ENCODE measurements around the gene CDC14A. TPM values are rescaled to one million over a fixed set of nuclear protein-coding genes. Genes with fewer than 3 reads are reported as not detected.

The CDC14A gene
- total and polyA plus RNA-seq, 4 donors = 6.1 to 18.9 (median 10.1) TPM

- 100% methylated on average over 1 of the region's 1 CpG for WGBS (ENCODE audit: insufficient coverage)
- DNase-seq (ENCODE audit: low read depth in 4 of 6, low spot score in 6 of 6) = no peak
Measured at GRCh38 chr1:100448366-100448765, 96.1 kb downstream of the CDC14A start.

GRCh38 chr1:100449477-100449876, 97.2 kb downstream of the CDC14A start:
- no peak for DNase-seq (ENCODE audit: low read depth in 4 of 6, low spot score in 6 of 6)
- H3K27me3 ChIP-seq (ENCODE audit: control insufficient read depth, insufficient read depth, low read length) = no peaks in the 10 kb centered on the region
- WGBS (ENCODE audit: insufficient coverage) = 96% methylated on average over 3 of the region's 4 CpGs
- H3K9me3 ChIP-seq (ENCODE audit: control insufficient read depth, insufficient read depth, low read length) = no peaks in the 10 kb centered on the region
- H3K4me1 ChIP-seq (ENCODE audit: control insufficient read depth, insufficient read depth, low read length) = no peaks in the 10 kb centered on the region
- no peak overlapping the region for H3K4me3 ChIP-seq (ENCODE audit: low read depth, low read length)
- no peak overlapping the region for H3K27ac ChIP-seq (ENCODE audit: low read depth, low read length)
- H3K36me3 ChIP-seq (ENCODE audit: control insufficient read depth, insufficient read depth, low read length) = no peaks in the 10 kb centered on the region

More at GRCh38 chr1:100448366-100448765, 96.1 kb downstream of the CDC14A start:
- Histone ChIP-seq H3K36me3 (ENCODE audit: control insufficient read depth, insufficient read depth, low read length) (no peaks in the 10 kb centered on the region), H3K4me1 (ENCODE audit: control insufficient read depth, insufficient read depth, low read length) (no peaks in the 10 kb centered on the region), H3K27ac (ENCODE audit: low read depth, low read length) (no peak overlapping the region), H3K9me3 (ENCODE audit: control insufficient read depth, insufficient read depth, low read length) (no peaks in the 10 kb centered on the region), H3K4me3 (ENCODE audit: low read depth, low read length) (no peak overlapping the region), H3K27me3 (ENCODE audit: control insufficient read depth, insufficient read depth, low read length) (no peaks in the 10 kb centered on the region)

DNA sequence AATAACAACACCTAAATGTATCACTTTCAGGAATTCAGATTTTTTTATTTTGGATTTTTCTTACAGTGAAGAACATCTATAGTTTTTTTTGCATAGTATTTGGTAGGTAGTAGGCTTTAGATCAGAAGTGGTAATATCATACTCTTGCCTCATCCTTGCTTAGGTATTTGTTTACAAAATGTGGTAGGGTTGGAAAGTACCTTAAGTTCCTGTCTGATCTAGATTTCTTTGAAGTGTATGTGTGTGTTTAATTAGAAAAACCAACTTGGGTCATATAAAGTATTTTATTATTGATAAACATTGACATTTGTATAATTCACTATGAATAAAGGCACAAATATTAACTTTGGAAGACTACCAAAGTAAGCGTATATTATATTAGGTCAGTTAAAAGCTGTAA, 100.3 kb downstream of the CDC14A start:
- H3K4me1 ChIP-seq (ENCODE audit: control insufficient read depth, insufficient read depth, low read length) = no peaks in the 10 kb centered on the region
- DNase-seq (ENCODE audit: low read depth in 4 of 6, low spot score in 6 of 6) = no peak
- WGBS (ENCODE audit: insufficient coverage) = no CpG with 5 or more reads among the region's 1 CpG
- H3K27ac ChIP-seq (ENCODE audit: low read depth, low read length) = no peak overlapping the region
- H3K27me3 ChIP-seq (ENCODE audit: control insufficient read depth, insufficient read depth, low read length) = no peaks in the 10 kb centered on the region
- no peaks in the 10 kb centered on the region for H3K9me3 ChIP-seq (ENCODE audit: control insufficient read depth, insufficient read depth, low read length)
- H3K4me3 ChIP-seq (ENCODE audit: low read depth, low read length) = no peak overlapping the region
- H3K36me3 ChIP-seq (ENCODE audit: control insufficient read depth, insufficient read depth, low read length) = no peaks in the 10 kb centered on the region

GRCh38 chr1:100455478-100456072, 103.3 kb downstream of the CDC14A start:
- Histone ChIP-seq H3K36me3 (ENCODE audit: control insufficient read depth, insufficient read depth, low read length) (no peaks in the 10 kb centered on the region), H3K27ac (ENCODE audit: low read depth, low read length) (no peak overlapping the region), H3K4me3 (ENCODE audit: low read depth, low read length) (no peak overlapping the region), H3K4me1 (ENCODE audit: control insufficient read depth, insufficient read depth, low read length) (peaks cover 3% of the 10 kb centered on the region), H3K27me3 (ENCODE audit: control insufficient read depth, insufficient read depth, low read length) (no peaks in the 10 kb centered on the region), H3K9me3 (ENCODE audit: control insufficient read depth, insufficient read depth, low read length) (no peaks in the 10 kb centered on the region)
- peak in 1 of 6 donors; percentile 54 for DNase-seq (ENCODE audit: low read depth in 4 of 6, low spot score in 6 of 6)

GRCh38 chr1:100456880-100457279, 104.6 kb downstream of the CDC14A start:
- no CpG with 5 or more reads among the region's 2 CpGs for WGBS (ENCODE audit: insufficient coverage)
- Histone ChIP-seq H3K27ac (ENCODE audit: low read depth, low read length) (no peak overlapping the region), H3K4me1 (ENCODE audit: control insufficient read depth, insufficient read depth, low read length) (peaks cover 3% of the 10 kb centered on the region), H3K9me3 (ENCODE audit: control insufficient read depth, insufficient read depth, low read length) (no peaks in the 10 kb centered on the region), H3K4me3 (ENCODE audit: low read depth, low read length) (no peak overlapping the region), H3K27me3 (ENCODE audit: control insufficient read depth, insufficient read depth, low read length) (no peaks in the 10 kb centered on the region), H3K36me3 (ENCODE audit: control insufficient read depth, insufficient read depth, low read length) (no peaks in the 10 kb centered on the region)
- no peak for DNase-seq (ENCODE audit: low read depth in 4 of 6, low spot score in 6 of 6)

- Histone ChIP-seq H3K27ac (ENCODE audit: low read depth, low read length) (no peak overlapping the region), H3K27me3 (ENCODE audit: control insufficient read depth, insufficient read depth, low read length) (no peaks in the 10 kb centered on the region), H3K9me3 (ENCODE audit: control insufficient read depth, insufficient read depth, low read length) (no peaks in the 10 kb centered on the region), H3K4me3 (ENCODE audit: low read depth, low read length) (no peak overlapping the region), H3K4me1 (ENCODE audit: control insufficient read depth, insufficient read depth, low read length) (peaks cover 3% of the 10 kb centered on the region), H3K36me3 (ENCODE audit: control insufficient read depth, insufficient read depth, low read length) (no peaks in the 10 kb centered on the region)
- no peak for DNase-seq (ENCODE audit: low read depth in 4 of 6, low spot score in 6 of 6)
- no CpG with 5 or more reads among the region's 2 CpGs for WGBS (ENCODE audit: insufficient coverage)
Measured at GRCh38 chr1:100457683-100458082, 105.4 kb downstream of the CDC14A start.

DNA sequence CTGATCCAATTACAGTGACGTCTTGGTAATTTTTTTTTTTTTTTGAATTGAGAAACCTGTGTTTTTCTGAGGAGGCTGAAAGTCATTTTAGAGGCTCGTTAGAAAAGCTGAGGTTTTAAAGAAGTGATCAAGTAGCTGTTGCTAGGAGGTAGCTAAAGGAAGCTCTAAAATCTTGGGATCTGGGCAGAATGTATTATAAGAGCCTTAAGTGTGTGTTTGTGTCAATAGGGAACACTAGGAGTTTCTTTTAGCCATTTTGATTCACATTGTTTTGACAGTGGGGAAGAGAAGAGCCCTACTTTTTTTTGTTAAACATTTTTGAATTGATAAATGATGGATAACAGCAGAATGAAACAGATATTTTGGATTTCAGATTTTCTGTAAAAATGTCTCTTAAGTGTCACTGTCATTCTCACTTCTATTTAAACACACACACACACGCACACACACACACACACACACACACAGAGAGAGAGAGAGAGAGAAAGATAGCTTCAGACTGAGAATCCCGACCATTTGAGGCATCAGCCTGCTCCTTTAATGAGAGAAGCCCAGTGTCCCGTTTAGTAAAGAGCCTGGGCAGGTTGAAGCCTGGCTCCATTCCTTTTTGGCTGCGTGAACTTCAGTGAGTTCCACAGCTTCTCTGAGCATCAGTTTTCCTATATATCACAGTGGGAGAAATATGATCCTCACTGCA, 106.5 kb downstream of the CDC14A start:
- no peaks in the 10 kb centered on the region for H3K36me3 ChIP-seq (ENCODE audit: control insufficient read depth, insufficient read depth, low read length)
- H3K4me1 ChIP-seq (ENCODE audit: control insufficient read depth, insufficient read depth, low read length) = peaks cover 3% of the 10 kb centered on the region
- no peak overlapping the region for H3K4me3 ChIP-seq (ENCODE audit: low read depth, low read length)
- WGBS (ENCODE audit: insufficient coverage) = 16% methylated on average over 3 of the region's 6 CpGs
- H3K9me3 ChIP-seq (ENCODE audit: control insufficient read depth, insufficient read depth, low read length) = no peaks in the 10 kb centered on the region
- DNase-seq (ENCODE audit: low read depth in 4 of 6, low spot score in 6 of 6) = peak in 4 of 6 donors; percentile 22 to 59 (median 42)
- H3K27me3 ChIP-seq (ENCODE audit: control insufficient read depth, insufficient read depth, low read length) = no peaks in the 10 kb centered on the region
- peak overlapping the region; percentile 82 for H3K27ac ChIP-seq (ENCODE audit: low read depth, low read length)

DNA sequence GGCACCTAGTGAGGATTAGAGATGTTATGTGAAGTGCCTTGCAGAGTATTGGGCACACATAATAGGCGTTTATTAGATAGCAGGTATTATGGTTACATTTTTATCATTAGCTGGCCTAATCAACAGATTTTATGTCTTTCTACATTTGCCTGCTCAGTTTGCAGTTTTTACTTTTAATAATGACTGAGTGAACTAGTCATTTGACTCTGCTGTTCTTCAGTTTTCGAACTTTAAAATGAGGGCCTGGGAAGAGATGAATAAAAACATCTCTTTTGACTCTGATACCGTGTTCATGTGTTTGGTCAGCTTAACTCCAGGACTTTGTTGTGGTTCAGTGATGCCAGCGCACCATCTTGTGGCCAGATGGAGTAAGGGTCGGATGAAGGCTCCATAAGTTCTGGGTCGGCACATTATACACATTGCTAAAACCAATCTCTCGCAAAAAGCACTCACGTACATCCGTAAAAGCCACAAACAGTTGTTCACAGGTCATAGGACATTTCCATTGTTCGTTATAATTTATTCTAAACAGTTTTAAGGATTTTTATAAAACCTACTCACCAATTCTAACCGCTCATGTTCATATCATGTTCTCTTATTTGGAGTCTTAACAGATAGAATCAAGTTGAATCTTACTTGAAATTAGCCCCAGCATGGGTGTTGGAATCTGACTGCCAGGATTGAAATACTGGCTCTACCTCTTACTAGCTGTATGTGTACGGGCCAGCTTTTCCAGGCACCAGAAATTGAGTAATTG, 107.2 kb downstream of the CDC14A start:
- Histone ChIP-seq H3K4me3 (ENCODE audit: low read depth, low read length) (no peak overlapping the region), H3K4me1 (ENCODE audit: control insufficient read depth, insufficient read depth, low read length) (peaks cover 7% of the 10 kb centered on the region), H3K36me3 (ENCODE audit: control insufficient read depth, insufficient read depth, low read length) (no peaks in the 10 kb centered on the region), H3K9me3 (ENCODE audit: control insufficient read depth, insufficient read depth, low read length) (no peaks in the 10 kb centered on the region), H3K27ac (ENCODE audit: low read depth, low read length) (peak overlapping the region; percentile 82), H3K27me3 (ENCODE audit: control insufficient read depth, insufficient read depth, low read length) (no peaks in the 10 kb centered on the region)
- WGBS (ENCODE audit: insufficient coverage) = 0% methylated on average over 1 of the region's 12 CpGs
- peak; percentile 67 to 95 (median 80) for DNase-seq (ENCODE audit: low read depth in 4 of 6, low spot score in 6 of 6)

DNA sequence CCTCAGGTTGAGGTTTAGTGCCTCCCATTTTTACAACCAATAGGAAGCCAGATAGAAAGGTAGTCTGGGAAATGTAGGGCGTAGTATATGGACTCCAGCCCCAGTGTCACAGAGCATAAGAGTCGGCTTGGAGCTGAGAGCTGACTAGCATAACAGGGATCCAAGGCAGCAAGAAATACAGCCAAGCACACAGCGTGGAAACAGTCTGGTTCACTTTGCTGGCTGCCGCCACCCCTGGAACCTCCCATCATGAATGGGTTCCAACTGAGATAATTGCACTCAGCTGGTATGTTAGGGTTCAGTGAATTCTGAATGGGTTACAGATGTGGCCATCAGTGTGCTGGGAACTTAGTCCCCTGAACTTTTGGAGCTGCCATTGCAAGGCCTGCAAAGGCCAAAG, 108.9 kb downstream of the CDC14A start:
- H3K9me3 ChIP-seq (ENCODE audit: control insufficient read depth, insufficient read depth, low read length) = no peaks in the 10 kb centered on the region
- WGBS (ENCODE audit: insufficient coverage) = 24% methylated on average over 4 of the region's 4 CpGs
- H3K4me1 ChIP-seq (ENCODE audit: control insufficient read depth, insufficient read depth, low read length) = peaks cover 7% of the 10 kb centered on the region
- peak in 4 of 6 donors; percentile 22 to 74 (median 48) for DNase-seq (ENCODE audit: low read depth in 4 of 6, low spot score in 6 of 6)
- H3K36me3 ChIP-seq (ENCODE audit: control insufficient read depth, insufficient read depth, low read length) = no peaks in the 10 kb centered on the region
- H3K4me3 ChIP-seq (ENCODE audit: low read depth, low read length) = no peak overlapping the region
- no peaks in the 10 kb centered on the region for H3K27me3 ChIP-seq (ENCODE audit: control insufficient read depth, insufficient read depth, low read length)
- H3K27ac ChIP-seq (ENCODE audit: low read depth, low read length) = peak overlapping the region; percentile 80

All from spinal cord (tissue), 10 donors.